Osteoblast (primary cell): Measurements from ENCODE around the gene JDP2. TPM values are rescaled to one million over a fixed set of nuclear protein-coding genes. Genes with fewer than 3 reads are reported as not detected.

Source experiments
- DNase-seq: peaks from one replicate; pipeline ENCODE4 v3.0.0; 2011; ENCODE audit warnings: low spot score, mixed read lengths; ENCODE audit not compliant: insufficient read length; ENCODE audit errors: missing footprints
- H2AFZ ChIP-seq: 2 replicates; pipeline ENCODE4 v1.6.0; 2011; ENCODE audit warnings: mild to moderate bottlenecking, low read length
- H3K27ac ChIP-seq: 2 replicates; pipeline ENCODE4 v1.5.1; 2011; ENCODE audit warnings: mild to moderate bottlenecking, low read depth, low read length, moderate library complexity
- H3K27me3 ChIP-seq: 2 replicates; pipeline ENCODE4 v1.6.0; 2012; ENCODE audit warnings: mild to moderate bottlenecking, control low read depth, inconsistent platforms, low read length, moderate library complexity; ENCODE audit not compliant: insufficient read depth
- H3K36me3 ChIP-seq: 2 replicates; pipeline ENCODE4 v1.5.1; 2011; ENCODE audit warnings: mild to moderate bottlenecking, low read length, control low read depth, moderate library complexity; ENCODE audit not compliant: insufficient read depth
- H3K4me1 ChIP-seq: 2 replicates; pipeline ENCODE4 v1.5.1; 2011; ENCODE audit warnings: mild to moderate bottlenecking, low read length, control low read depth, moderate library complexity; ENCODE audit not compliant: insufficient read depth
- H3K4me2 ChIP-seq: 2 replicates; pipeline ENCODE4 v1.6.0; 2011; ENCODE audit warnings: mild to moderate bottlenecking, low read length; ENCODE audit not compliant: insufficient read depth
- H3K4me3 ChIP-seq: fragments of 200-600 bp; sonication (generic); 3 replicates; pipeline ENCODE4 v1.5.1; 2012; ENCODE audit warnings: mild to moderate bottlenecking, low read length, inconsistent platforms; ENCODE audit not compliant: insufficient read depth
- H3K79me2 ChIP-seq: 2 replicates; pipeline ENCODE4 v1.6.0; 2012; ENCODE audit warnings: mild to moderate bottlenecking, low read length, control low read depth, inconsistent platforms; ENCODE audit not compliant: insufficient read depth
- H3K9me3 ChIP-seq: 2 replicates; pipeline ENCODE4 v1.5.1; 2011; ENCODE audit warnings: low read depth, low read length, control low read depth
- H4K20me1 ChIP-seq: 2 replicates; pipeline ENCODE4 v1.6.0; 2012; ENCODE audit warnings: mild to moderate bottlenecking, low read length, control low read depth; ENCODE audit not compliant: insufficient read depth
- total RNA-seq: library from RNA; depleted of rRNA; stranded (reverse); fragments of >200 nt; gene quantifications from 2 replicates; pipeline ENCODE4 v1.2.3, GENCODE V29; 2012
- TF ChIP-seq, protein P1 (sequence below): IDR thresholded peaks from 2 replicates; pipeline ENCODE4 v1.5.1; 2011; ENCODE audit warnings: mild to moderate bottlenecking, low read depth, low read length, moderate library complexity; ENCODE audit errors: extremely low read depth

Gene JDP2
- total RNA-seq, 1 donor: 77.1 TPM

DNA sequence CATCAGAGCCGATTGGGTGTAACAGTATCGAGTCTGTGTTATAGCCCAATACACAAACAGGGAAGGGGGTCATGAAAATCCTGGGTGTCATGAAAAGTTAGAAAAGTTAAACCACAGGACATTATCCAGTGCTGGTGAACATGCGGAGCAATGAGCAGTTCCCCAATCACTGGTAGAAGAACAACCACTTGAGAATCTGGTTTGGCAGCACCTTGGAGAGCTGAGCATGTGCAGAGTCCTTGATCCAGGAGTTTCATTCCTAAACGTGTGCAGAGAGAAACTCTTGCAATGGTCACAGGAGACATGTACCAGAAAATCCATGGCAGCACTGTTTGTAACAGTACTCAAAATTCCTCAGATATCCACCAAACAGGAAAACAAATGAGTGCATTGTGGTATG lies 23.0 kb upstream of the JDP2 start:
- no peaks in the 10 kb centered on the region for H3K79me2 ChIP-seq
- no peaks in the 10 kb centered on the region for H4K20me1 ChIP-seq
- peaks cover 14% of the 10 kb centered on the region for H3K4me1 ChIP-seq
- H3K4me3 ChIP-seq: no peak overlapping the region
- H3K9me3 ChIP-seq: no peaks in the 10 kb centered on the region
- H3K27me3 ChIP-seq: peaks cover 4% of the 10 kb centered on the region
- DNase-seq: no peak
- TF ChIP-seq, protein P1, sequence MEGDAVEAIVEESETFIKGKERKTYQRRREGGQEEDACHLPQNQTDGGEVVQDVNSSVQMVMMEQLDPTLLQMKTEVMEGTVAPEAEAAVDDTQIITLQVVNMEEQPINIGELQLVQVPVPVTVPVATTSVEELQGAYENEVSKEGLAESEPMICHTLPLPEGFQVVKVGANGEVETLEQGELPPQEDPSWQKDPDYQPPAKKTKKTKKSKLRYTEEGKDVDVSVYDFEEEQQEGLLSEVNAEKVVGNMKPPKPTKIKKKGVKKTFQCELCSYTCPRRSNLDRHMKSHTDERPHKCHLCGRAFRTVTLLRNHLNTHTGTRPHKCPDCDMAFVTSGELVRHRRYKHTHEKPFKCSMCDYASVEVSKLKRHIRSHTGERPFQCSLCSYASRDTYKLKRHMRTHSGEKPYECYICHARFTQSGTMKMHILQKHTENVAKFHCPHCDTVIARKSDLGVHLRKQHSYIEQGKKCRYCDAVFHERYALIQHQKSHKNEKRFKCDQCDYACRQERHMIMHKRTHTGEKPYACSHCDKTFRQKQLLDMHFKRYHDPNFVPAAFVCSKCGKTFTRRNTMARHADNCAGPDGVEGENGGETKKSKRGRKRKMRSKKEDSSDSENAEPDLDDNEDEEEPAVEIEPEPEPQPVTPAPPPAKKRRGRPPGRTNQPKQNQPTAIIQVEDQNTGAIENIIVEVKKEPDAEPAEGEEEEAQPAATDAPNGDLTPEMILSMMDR: no peak
- no peak overlapping the region for H3K27ac ChIP-seq
- H2AFZ ChIP-seq: no peak overlapping the region
- H3K36me3 ChIP-seq: no peaks in the 10 kb centered on the region
- no peak overlapping the region for H3K4me2 ChIP-seq

DNA sequence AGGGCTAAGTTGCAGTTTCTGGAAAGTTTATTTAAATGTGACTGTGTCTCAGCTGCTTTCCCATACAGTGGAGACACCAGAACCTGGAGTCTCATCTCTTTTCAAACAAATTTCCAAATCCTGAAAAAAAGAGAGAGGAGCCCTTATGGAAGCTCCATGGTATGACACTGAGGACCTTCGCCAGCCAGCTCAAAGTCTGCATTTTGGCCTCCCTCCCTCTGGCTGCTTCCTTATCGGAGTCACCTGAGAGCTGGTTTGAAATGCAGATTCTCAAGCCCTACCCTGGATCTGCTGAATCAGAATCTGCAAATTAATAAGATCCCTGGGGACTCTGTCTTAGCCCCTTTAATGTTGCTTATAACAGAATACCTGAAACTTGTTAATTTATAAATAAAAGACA lies 21.7 kb upstream of the JDP2 start:
- Histone ChIP-seq H3K27me3 (peaks cover 4% of the 10 kb centered on the region), H2AFZ (no peak overlapping the region), H3K9me3 (no peaks in the 10 kb centered on the region), H3K4me1 (peaks cover 3% of the 10 kb centered on the region), H3K4me2 (no peak overlapping the region), H4K20me1 (no peaks in the 10 kb centered on the region), H3K79me2 (no peaks in the 10 kb centered on the region), H3K4me3 (no peak overlapping the region), H3K36me3 (no peaks in the 10 kb centered on the region), H3K27ac (no peak overlapping the region)
- no peak for DNase-seq
- TF ChIP-seq, protein P1: no peak

DNA sequence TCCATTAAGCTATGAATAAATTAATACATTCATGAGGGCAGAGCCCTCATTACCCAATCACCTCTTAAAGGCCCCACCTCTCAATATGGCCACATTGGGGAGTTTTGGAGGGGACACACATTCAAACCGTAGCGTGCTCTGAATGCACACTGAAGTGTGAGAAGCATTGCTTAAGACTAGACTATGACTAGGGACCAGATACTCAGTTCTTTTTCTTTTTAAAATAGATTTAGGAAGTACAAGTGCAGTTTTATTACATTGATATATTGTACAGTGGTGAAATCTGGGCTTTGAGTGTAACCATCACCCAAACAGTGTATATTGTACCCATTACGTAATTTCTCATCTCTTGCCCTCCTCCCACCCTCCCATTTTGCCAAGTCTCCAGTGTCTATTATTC lies 21.0 kb upstream of the JDP2 start:
- H2AFZ ChIP-seq: no peak overlapping the region
- H3K27ac ChIP-seq: no peak overlapping the region
- H3K4me3 ChIP-seq: no peak overlapping the region
- H4K20me1 ChIP-seq: no peaks in the 10 kb centered on the region
- TF ChIP-seq, protein P1: no peak
- no peak for DNase-seq
- H3K9me3 ChIP-seq: no peaks in the 10 kb centered on the region
- H3K79me2 ChIP-seq: no peaks in the 10 kb centered on the region
- no peaks in the 10 kb centered on the region for H3K36me3 ChIP-seq
- no peak overlapping the region for H3K4me2 ChIP-seq
- peaks cover 4% of the 10 kb centered on the region for H3K27me3 ChIP-seq
- no peaks in the 10 kb centered on the region for H3K4me1 ChIP-seq

DNA sequence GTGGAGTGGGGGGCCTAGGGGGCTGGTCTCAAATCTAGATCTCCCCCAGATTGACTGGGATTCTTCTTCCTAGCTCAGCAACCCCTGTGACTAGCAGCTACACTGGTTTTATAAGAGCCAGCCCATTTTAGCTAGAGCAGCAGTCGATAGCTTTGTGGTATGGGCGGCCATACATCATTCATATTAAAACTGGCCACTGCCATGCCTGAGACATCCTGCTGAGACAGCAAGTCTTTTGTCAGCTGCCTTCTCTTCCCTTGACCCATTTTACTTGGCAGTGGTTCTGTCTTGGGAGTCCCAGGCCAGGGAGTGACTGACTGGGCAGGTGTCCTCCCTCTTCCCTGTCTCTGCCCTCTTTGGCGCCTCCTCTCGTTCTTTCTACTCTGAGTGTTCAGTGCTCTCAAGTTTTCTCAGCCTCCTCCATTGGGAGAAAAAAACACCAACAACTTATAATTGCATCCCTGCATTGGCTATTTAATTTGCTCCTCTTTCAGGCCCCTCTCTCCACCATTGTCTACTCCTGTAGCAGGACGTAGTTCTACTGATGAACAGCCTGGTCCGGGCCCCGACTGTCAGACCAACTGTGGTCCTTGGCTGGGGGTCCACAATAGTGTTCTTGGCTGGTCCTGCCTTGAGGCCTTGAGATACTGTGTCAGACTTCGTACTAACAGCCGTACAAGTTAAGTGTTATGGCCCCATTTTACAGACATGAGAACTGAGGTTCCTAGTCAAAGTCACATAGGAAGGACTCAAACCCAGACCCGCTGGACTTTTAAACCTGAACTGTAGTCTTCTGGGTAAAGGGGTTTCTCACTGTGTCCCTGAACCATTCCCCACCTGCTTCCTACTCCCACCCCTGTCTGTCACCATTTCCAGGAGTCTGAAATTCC lies 18.3 kb upstream of the JDP2 start:
- Histone ChIP-seq H3K36me3 (no peaks in the 10 kb centered on the region), H3K27ac (no peak overlapping the region), H4K20me1 (no peaks in the 10 kb centered on the region), H3K4me3 (no peak overlapping the region), H2AFZ (no peak overlapping the region), H3K79me2 (no peaks in the 10 kb centered on the region), H3K4me1 (no peaks in the 10 kb centered on the region), H3K27me3 (no peaks in the 10 kb centered on the region), H3K4me2 (no peak overlapping the region), H3K9me3 (no peaks in the 10 kb centered on the region)
- TF ChIP-seq, protein P1: no peak
- no peak for DNase-seq
